ENCODE results near the gene SPEN. TPM values are rescaled to one million over a fixed set of nuclear protein-coding genes. Genes with fewer than 3 reads are reported as not detected.

Gene SPEN
- total RNA-seq, 1 donor from 2014 or later = 24.0 TPM

GRCh38 chr1:15938628-15939161 is 91.2 kb downstream of the SPEN start:
- DNase-seq (ENCODE audit: low read depth) = no peak
- no peak for TF ChIP-seq CTCF (IDR thresholded peaks at IDR 0.05; ENCODE audit: insufficient read depth, low read length, poor library complexity, severe bottlenecking)
- no peak overlapping the region for H3K4me3 ChIP-seq (ENCODE audit: low read depth, low read length)
- peaks cover 9% of the 10 kb centered on the region for H3K36me3 ChIP-seq (ENCODE audit: control insufficient read depth, insufficient read depth, low read length)
- H3K27me3 ChIP-seq (ENCODE audit: control insufficient read depth, insufficient read depth, low read length) = no peaks in the 10 kb centered on the region

DNA sequence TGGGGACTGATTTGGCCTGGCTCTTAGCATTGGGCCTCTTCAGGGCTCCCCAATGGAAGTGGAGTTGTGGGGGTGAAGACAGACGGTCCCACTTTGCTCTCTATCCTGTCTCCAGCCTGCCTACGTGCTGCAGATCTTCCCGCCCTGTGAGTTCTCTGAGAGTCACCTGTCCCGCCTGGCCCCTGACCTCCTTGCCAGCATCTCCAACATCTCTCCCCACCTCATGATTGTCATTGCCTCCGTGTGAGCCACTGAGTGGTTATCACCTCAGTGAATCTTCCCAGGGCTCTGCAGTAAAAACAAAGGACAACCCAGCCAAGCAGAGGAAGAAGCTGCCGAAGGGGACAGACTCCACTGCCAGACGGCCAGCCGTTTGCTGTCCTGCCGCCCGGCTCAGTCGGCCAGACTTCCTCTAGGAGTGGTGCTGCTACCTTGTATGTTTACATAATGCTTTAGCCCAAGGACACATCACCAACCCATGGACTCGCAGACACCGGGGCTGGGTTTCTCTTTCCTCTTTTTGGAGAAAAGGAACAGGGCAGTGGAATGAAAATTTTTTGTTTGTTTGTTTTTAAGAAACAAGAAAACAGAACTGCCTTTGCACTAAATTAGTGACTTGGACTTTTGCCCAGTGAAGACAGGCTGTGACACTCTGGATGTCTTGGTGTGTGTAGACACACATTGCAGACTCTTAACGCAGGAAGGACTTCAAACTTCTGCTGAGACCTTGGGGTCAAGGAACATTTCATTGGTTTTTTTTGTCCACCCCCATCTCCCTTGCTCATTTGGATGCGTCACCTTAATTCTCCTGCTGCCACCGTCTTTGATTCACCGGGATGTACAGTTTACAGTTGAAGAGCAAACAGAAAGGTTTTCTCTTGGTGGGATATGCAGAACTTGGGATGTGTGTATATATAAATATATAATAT is 91.9 kb downstream of the SPEN start:
- H3K27me3 ChIP-seq (ENCODE audit: control insufficient read depth, insufficient read depth, low read length) = no peaks in the 10 kb centered on the region
- H3K36me3 ChIP-seq (ENCODE audit: control insufficient read depth, insufficient read depth, low read length) = peaks cover 9% of the 10 kb centered on the region
- DNase-seq (ENCODE audit: low read depth) = no peak
- no peak for TF ChIP-seq CTCF (IDR thresholded peaks at IDR 0.05; ENCODE audit: insufficient read depth, low read length, poor library complexity, severe bottlenecking)
- H3K4me3 ChIP-seq (ENCODE audit: low read depth, low read length) = no peak overlapping the region

GRCh38 chr1:15940110-15941043 is 92.9 kb downstream of the SPEN start:
- Histone ChIP-seq H3K4me3 (ENCODE audit: low read depth, low read length) (no peak overlapping the region), H3K27me3 (ENCODE audit: control insufficient read depth, insufficient read depth, low read length) (no peaks in the 10 kb centered on the region), H3K36me3 (ENCODE audit: control insufficient read depth, insufficient read depth, low read length) (peaks cover 5% of the 10 kb centered on the region)
- TF ChIP-seq CTCF (IDR thresholded peaks at IDR 0.05; ENCODE audit: insufficient read depth, low read length, poor library complexity, severe bottlenecking) = no peak
- DNase-seq (ENCODE audit: low read depth) = no peak

DNA sequence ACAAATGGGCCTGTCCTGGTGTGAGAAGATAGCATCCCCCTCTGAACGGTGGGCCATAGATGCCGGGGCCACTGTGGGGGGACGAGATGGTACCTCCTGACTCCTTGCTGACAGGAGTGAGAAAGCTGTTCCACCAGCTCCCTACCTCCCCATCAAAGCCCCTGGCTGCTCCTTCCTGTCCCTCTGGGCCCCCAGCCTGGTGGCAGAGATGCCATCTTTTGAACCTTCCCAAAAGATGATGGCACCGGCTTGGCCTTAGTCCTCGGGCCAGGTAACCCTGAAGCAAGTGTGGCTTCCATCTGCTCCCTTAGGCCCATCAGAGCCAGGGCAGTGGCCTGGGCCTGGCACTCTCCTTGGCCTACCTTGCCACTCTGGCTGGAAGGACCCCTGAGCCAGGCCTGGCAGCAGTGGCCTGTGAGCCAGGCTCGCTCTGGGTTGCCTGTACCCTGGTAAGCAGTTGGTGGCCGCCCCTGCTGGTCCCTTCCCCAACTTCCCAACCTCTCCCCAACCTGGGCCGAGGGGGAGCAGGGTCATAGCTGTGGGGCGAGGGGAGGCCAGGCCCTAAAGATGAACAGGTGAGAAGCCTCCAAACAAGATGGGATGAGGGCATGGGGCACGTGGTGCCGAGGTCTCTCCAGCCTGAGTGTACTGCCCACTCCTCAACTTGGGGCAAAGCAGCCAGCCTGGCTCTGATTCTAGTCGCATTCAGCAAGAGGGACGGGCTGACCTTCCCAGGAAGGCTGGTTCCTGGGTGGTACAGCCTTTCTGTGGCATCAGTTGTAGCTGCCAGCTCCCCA is 93.7 kb downstream of the SPEN start:
- no peak for DNase-seq (ENCODE audit: low read depth)
- Histone ChIP-seq H3K27me3 (ENCODE audit: control insufficient read depth, insufficient read depth, low read length) (no peaks in the 10 kb centered on the region), H3K36me3 (ENCODE audit: control insufficient read depth, insufficient read depth, low read length) (peaks cover 3% of the 10 kb centered on the region), H3K4me3 (ENCODE audit: low read depth, low read length) (no peak overlapping the region)
- TF ChIP-seq CTCF (IDR thresholded peaks at IDR 0.05; ENCODE audit: insufficient read depth, low read length, poor library complexity, severe bottlenecking) = no peak

DNA sequence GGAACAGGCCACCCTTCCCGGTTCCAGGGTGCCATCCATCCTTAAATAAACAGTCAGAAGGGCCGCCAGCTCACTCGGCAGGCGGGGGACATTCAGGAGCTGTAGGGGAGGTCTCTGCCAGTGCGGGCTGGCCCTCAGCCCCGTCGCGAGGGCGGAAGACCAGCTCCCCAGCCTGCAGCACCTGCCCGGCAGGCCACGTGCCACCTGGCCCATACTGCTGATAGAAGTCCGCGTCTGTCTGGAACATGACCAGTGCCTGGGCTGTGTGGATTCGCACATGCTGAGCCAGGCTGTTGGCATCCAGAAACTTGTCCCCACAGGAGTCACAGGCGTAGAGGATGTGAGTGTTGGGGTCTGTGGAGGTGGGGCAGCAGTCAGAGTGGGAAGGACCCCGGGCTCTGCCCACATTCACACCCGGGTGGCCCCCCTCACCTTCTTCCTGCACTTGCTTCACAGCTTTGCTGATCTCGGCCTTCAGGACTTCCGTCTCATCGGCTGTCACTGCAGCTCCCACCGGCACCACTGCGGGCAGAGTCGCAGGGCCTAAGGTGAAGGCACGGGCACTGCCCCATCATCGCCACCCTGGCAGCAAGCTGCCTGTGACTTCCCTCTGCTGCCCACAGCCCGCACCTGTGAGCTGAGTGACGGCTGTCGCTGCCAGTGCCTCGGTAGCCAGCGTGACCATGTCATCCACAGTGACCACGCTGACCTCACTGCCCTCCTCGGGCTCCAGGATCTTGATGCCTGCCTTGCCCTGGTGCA is 94.6 kb downstream of the SPEN start:
- peaks cover 3% of the 10 kb centered on the region for H3K36me3 ChIP-seq (ENCODE audit: control insufficient read depth, insufficient read depth, low read length)
- H3K4me3 ChIP-seq (ENCODE audit: low read depth, low read length) = no peak overlapping the region
- no peak for TF ChIP-seq CTCF (IDR thresholded peaks at IDR 0.05; ENCODE audit: insufficient read depth, low read length, poor library complexity, severe bottlenecking)
- DNase-seq (ENCODE audit: low read depth) = no peak
- H3K27me3 ChIP-seq (ENCODE audit: control insufficient read depth, insufficient read depth, low read length) = no peaks in the 10 kb centered on the region

All from kidney epithelial cell (primary cell).